ENCODE data around the gene LAMA5.

DNA sequence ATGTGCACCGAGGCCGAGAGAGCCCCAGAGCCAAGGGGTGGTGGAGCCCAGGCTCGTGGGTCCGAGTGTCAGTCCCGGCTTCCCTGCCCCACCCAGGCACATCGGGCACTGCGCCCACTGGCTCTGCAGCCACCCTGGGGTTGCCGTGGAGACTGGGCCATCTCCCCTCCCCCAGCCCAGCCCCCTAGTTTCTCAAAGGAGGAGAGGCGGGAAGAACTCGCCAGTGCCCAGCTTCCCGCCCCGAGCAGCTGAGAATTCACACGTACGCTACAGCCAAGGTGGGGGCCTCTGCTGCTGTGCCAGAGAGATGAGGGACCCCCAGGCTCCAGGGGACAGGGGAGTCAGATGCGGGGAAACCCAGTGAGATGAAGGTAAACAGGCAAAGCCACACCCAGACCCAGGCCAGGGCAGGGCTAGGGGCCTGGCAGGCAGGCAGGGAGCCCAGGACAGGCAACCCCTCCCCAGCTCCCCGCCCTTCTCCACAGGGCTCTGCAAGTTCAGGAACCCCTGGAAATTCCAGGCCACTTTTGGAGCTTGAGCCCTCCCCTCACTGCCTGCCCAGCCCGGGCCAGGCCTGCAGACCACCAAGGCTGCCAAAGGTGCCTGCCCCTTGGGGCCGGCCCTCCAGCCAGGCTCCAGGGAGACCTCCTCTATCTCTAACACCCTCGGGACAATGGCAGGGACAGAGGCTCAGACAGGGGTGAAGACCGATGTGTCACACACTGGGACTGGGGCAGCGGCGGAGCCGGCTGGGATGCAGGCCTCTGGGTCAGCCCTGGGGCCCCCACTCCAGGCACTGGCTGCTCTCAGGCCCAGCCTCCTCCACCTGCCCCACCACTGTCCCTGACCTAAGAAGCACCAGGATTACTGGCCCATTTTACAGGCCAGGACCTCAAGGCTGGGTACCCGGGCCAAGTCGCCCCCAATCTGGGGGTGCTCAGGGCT is 6.0 kb downstream of the LAMA5 start:
- TF ChIP-seq CTCF (IDR thresholded peaks at IDR 0.05) (no peak), EZH2 (IDR thresholded peaks at IDR 0.05; ENCODE audit: borderline replicate concordance, insufficient read depth, low read depth, low read length, poor library complexity, severe bottlenecking) (no peak)

All from B cell (primary cell).